ENCODE data around the gene WDFY4. TPM values are rescaled to one million over a fixed set of nuclear protein-coding genes. Genes with fewer than 3 reads are reported as not detected.

The WDFY4 gene
- total RNA-seq, result 1 to 10 TPM in 1 of 2 experiments, under 1 TPM in 1; 0.90 to 1.1 TPM

GRCh38 chr10:48684792-48685623 lies at the start of gene WDFY4:
TSS of gene WDFY4 (plus strand) at chr10:48684873. CDS start at chr10:48709733, 24,860 bp downstream.
- intact Hi-C loops (cut with micrococcal nuclease), result no loop called here

GRCh38 chr10:48634984-48635557 lies 49.6 kb upstream of the WDFY4 start:
- Mint-ChIP-seq H3K4me3 (no peak overlapping the region), H3K27me3 (peaks cover 10% of the 10 kb centered on the region), H3K36me3 (ENCODE audit: low read depth) (no peaks in the 10 kb centered on the region), H3K9me3 (peaks cover 3% of the 10 kb centered on the region), H3K4me1 (ENCODE audit: low read depth) (peaks cover 10% of the 10 kb centered on the region), H3K27ac (no peak overlapping the region)
- TF ChIP-seq CTCF (IDR thresholded peaks at IDR 0.05), result no peak
- ChIA-PET POLR2A (no interaction called here), CTCF (interaction anchor here (2.3 to 4.8 kb wide), 2 partner anchors 21 to 23 kb away, joined by 8 to 19 read pairs; no protein-coding TSS in a partner anchor)
- ATAC-seq (no peak), DNase-seq (no peak)
- intact Hi-C loops (cut with micrococcal nuclease), result no loop called here

More at GRCh38 chr10:48684792-48685623, at the start of gene WDFY4:
- POLR2A ChIA-PET, result no interaction called here
- H3K4me1 Mint-ChIP-seq (ENCODE audit: low read depth), result no peaks in the 10 kb centered on the region
- H3K9me3 Mint-ChIP-seq, result no peaks in the 10 kb centered on the region
- no peak for TF ChIP-seq CTCF (IDR thresholded peaks at IDR 0.05)
- DNase-seq (no peak), ATAC-seq (no peak)
- H3K36me3 Mint-ChIP-seq (ENCODE audit: low read depth), result no peaks in the 10 kb centered on the region
- peaks cover 10% of the 10 kb centered on the region for H3K27me3 Mint-ChIP-seq
- CTCF ChIA-PET, result interaction anchor here (1.9 kb wide), 1 partner anchor 29 kb away, joined by 7 read pairs; no protein-coding TSS in a partner anchor
- no peak within 1 kb of the TSS for H3K27ac Mint-ChIP-seq
- peak within 1 kb of the TSS; percentile 18 for H3K4me3 Mint-ChIP-seq

- POLR2A ChIA-PET, result no interaction called here
- no peak for ATAC-seq
- Mint-ChIP-seq H3K4me3 (no peak overlapping the region), H3K27ac (no peak overlapping the region), H3K4me1 (ENCODE audit: low read depth) (peaks cover 10% of the 10 kb centered on the region), H3K9me3 (peaks cover 6% of the 10 kb centered on the region), H3K27me3 (peaks cover 10% of the 10 kb centered on the region), H3K36me3 (ENCODE audit: low read depth) (no peaks in the 10 kb centered on the region)
- intact Hi-C loops (cut with micrococcal nuclease), result no loop called here
- DNase-seq, result no peak
- CTCF ChIA-PET, result interaction anchor here (4.8 kb wide), 1 partner anchor 20 kb away, joined by 19 read pairs; no protein-coding TSS in a partner anchor
- no peak for TF ChIP-seq CTCF (IDR thresholded peaks at IDR 0.05)
Measured at GRCh38 chr10:48636231-48636630, 48.4 kb upstream of the WDFY4 start.

GRCh38 chr10:48636901-48637300 lies 47.8 kb upstream of the WDFY4 start:
- POLR2A ChIA-PET, result no interaction called here
- CTCF ChIA-PET, result interaction anchor here (4.8 kb wide), 1 partner anchor 19 kb away, joined by 19 read pairs; no protein-coding TSS in a partner anchor

More at GRCh38 chr10:48636901-48637300, 47.8 kb upstream of the WDFY4 start:
- peaks cover 10% of the 10 kb centered on the region for H3K27me3 Mint-ChIP-seq
- TF ChIP-seq CTCF (IDR thresholded peaks at IDR 0.05), result no peak
- no peak overlapping the region for H3K27ac Mint-ChIP-seq
- peaks cover 10% of the 10 kb centered on the region for H3K9me3 Mint-ChIP-seq
- H3K36me3 Mint-ChIP-seq (ENCODE audit: low read depth), result no peaks in the 10 kb centered on the region
- intact Hi-C loops (cut with micrococcal nuclease), result no loop called here
- DNase-seq (no peak), ATAC-seq (no peak)
- H3K4me1 Mint-ChIP-seq (ENCODE audit: low read depth), result peaks cover 10% of the 10 kb centered on the region
- no peak overlapping the region for H3K4me3 Mint-ChIP-seq

All from activated CD8-positive, alpha-beta T cell treated with anti-CD3 and anti-CD28 coated beads for 36 hours (primary cell).